Measurements from ENCODE around the gene OR7C1. TPM values are rescaled to one million over a fixed set of nuclear protein-coding genes. Genes with fewer than 3 reads are reported as not detected.
"Not testable (repeated sequence)": the region's sequence is repeated elsewhere in the genome, so short reads cannot be mapped to it uniquely, and the experiment has no call there.

The OR7C1 gene
- total RNA-seq, 1 donor from 2014 or later: not detected

- H3K4me3 ChIP-seq (ENCODE audit: low read depth, low read length): no peak overlapping the region
- DNase-seq (ENCODE audit: low read depth): no peak
- no peak for TF ChIP-seq CTCF (conservative IDR thresholded peaks at IDR 0.05; ENCODE audit: low read depth, low read length)
Observed at GRCh38 chr19:14809272-14810057, 25.5 kb downstream of the OR7C1 start.

- DNase-seq (ENCODE audit: low read depth): no peak
- H3K4me3 ChIP-seq (ENCODE audit: low read depth, low read length): no peak overlapping the region
- TF ChIP-seq CTCF (conservative IDR thresholded peaks at IDR 0.05; ENCODE audit: low read depth, low read length): no peak
Observed at GRCh38 chr19:14804765-14805164, 30.2 kb downstream of the OR7C1 start.

- DNase-seq (ENCODE audit: low read depth): no peak
- H3K4me3 ChIP-seq (ENCODE audit: low read depth, low read length): no peak overlapping the region
- TF ChIP-seq CTCF (conservative IDR thresholded peaks at IDR 0.05; ENCODE audit: low read depth, low read length): no peak
Observed at GRCh38 chr19:14798760-14799159, 36.2 kb downstream of the OR7C1 start.

- no peak overlapping the region for H3K4me3 ChIP-seq (ENCODE audit: low read depth, low read length)
- DNase-seq (ENCODE audit: low read depth): no peak
- TF ChIP-seq CTCF (conservative IDR thresholded peaks at IDR 0.05; ENCODE audit: low read depth, low read length): no peak
Observed at GRCh38 chr19:14796021-14796420, 39.0 kb downstream of the OR7C1 start.

DNA sequence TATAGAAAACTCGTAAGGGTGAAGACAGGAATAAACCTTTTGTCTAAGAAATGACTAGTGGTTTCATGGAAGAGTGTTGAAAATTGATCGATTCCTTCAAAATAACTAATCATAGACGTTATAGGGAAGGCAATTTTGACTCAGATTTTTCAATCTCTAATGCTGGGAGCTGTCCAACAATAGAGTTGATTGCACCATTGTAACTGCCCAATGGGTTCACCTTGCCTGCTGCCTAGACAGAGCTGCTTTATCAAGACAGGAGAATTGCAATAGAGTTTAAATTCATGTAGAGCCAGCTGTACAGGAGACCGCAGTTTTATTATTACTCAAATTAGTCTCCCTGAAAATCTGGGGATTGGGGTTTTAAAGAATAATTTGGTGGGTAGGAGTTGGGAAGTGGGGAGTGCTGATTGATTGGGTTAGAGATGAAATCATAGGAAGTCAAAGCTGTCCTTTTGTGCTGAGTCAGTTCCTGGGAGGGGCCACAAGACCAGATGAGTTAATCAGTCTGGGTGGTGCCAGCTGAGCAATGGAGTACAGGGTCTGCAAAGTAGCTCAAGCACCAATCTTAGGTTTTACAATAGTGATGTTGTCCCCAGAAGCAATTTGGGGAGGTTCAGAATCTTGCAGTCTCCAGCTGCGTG is 39.8 kb downstream of the OR7C1 start:
- DNase-seq (ENCODE audit: low read depth): no peak
- H3K4me3 ChIP-seq (ENCODE audit: low read depth, low read length): no peak overlapping the region
- TF ChIP-seq CTCF (conservative IDR thresholded peaks at IDR 0.05; ENCODE audit: low read depth, low read length): no peak

DNA sequence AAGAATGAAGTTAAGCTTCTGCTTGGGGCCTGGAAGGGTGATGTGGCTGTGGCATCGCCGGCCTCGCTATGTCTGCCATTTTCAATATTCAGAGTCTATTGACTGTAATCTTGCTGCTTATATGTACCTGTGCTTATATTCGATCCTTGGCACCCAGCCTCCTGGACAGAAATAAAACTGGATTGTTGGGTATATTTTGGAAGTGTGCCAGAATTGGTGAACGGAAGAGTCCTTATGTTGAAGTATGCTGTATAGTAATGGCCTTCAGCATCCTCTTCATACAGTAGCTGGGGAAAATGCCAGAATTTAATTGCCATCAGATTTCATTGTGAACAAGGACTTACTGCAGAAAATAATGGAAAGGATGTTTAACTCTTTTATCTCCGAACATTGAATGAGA is 42.7 kb downstream of the OR7C1 start:
- not testable (repeated sequence) for H3K4me3 ChIP-seq (ENCODE audit: low read depth, low read length); DNase-seq (ENCODE audit: low read depth)

GRCh38 chr19:14786421-14786851 is 48.5 kb downstream of the OR7C1 start:
- no peak for DNase-seq (ENCODE audit: low read depth)
- TF ChIP-seq CTCF (conservative IDR thresholded peaks at IDR 0.05; ENCODE audit: low read depth, low read length): peak; percentile 75
- no peak overlapping the region for H3K4me3 ChIP-seq (ENCODE audit: low read depth, low read length)

DNA sequence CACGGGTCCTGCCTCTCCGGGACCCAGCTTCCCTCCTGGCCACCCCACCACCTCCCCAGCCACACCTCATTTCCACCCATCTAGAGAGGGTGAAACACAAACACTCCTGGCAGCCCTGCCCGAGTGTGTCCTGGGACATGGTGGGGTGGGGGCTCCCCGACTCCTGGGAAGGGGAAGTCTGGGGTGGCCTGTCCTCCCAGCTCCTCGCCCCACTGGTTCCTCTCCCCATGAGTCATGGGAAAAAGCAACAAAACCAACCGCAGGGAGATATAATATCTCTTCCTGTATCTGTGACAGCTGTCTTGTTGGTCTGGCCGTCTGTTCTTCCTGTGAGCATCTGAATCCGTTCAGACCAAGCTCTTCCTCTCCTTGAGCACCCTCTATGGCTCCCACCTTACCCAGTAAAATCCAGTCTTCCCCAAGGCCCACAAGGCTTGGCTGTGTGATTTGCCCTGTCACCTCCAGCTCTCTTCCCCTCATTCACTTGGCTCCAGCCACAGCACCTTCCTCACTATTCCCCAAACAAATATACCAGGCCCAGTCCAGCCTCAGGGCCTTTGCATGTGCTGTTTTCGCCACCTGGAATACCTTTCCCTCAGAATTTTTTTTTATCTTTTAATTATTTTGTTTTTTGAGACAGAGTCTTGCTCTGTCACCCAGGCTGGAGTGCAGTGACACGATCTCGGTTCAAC is 49.7 kb downstream of the OR7C1 start:
- H3K4me3 ChIP-seq (ENCODE audit: low read depth, low read length): not testable (repeated sequence)
- peak; percentile 26 for DNase-seq (ENCODE audit: low read depth)

DNA sequence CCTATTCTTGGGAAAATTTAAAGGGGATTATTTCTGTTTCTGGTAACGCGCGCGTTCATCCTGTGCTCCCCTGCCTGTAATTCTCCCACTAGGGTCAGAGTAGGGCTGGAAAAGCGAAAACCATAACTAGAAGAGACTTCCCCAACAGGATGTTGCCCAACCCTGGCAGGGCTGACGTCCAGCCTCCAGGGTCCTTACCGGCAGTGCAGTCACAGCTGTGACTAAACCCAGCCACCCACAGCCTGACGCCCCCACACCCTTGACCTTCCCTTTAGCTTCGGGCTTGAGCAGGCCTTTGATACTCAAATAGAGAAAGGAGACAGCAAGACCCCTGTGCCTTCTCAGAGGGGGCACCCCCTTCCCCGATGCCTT is 50.3 kb downstream of the OR7C1 start:
- H3K4me3 ChIP-seq (ENCODE audit: low read depth, low read length): not testable (repeated sequence)

DNA sequence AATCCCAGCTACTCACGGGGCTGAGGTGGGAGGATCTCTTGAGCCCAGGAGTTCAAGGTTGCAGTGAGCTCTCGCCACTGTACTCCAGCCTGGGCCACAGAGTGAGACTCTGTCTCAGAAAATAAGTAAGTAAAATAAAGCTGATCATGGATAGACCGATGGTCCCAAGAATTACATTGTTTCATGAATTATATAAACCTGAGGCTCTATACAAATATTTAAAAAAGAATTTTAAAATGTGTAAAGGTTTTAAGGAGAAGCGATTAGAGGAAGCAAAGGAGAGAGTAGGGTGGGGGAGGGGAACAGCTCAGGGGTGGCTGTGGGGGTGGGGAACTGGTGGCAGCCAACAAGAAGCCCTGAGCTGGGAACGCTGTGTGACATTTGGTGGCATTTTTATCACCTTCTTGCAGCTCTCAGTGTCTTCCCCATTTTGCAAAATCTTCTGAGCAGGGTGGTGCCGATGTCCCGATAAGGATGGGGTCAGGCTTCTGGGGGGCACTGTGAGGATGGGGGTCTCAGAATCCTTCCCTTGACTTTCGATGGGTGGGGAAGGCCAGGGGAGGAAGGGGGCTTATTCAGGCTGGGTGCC is 51.5 kb downstream of the OR7C1 start:
- not testable (repeated sequence) for H3K4me3 ChIP-seq (ENCODE audit: low read depth, low read length); DNase-seq (ENCODE audit: low read depth)

More for the DNA sequence above, 50.3 kb downstream of the OR7C1 start:
- not testable (repeated sequence) for DNase-seq (ENCODE audit: low read depth)

Data from epithelial cell of proximal tubule (primary cell).